IMR-90 (cell line): ENCODE data around the gene ZNF385C. TPM values are rescaled to one million over a fixed set of nuclear protein-coding genes. Genes with fewer than 3 reads are reported as not detected.

Experiments used
- ATAC-seq: fragments of 200-7000 bp; cut with Tn5 transposase; 2 replicates; pipeline ENCODE4 v1.9.1; 2020; ENCODE audit warnings: low read depth, mild to moderate bottlenecking, moderate library complexity
- BruUV-seq: library from RNA; stranded (reverse); fragments of 400-500 nt; replicated peaks from 2 replicates; lab custom pipeline; 2021; lab: Mats Ljungman, UMichigan
- CTCF ChIA-PET: fragments of 300-600 bp; formaldehyde crosslinking; extraction: SDS; loops from one replicate; lab custom pipeline; 2021; ENCODE audit warnings: antibody characterized with exemption; lab: Yijun Ruan, JAX
- POLR2A ChIA-PET: fragments of 300-600 bp; sonication (Branson Sonifier 250); formaldehyde crosslinking; loops from one replicate; lab custom pipeline; 2022; ENCODE audit warnings: antibody characterized with exemption; ENCODE audit not compliant: unreplicated experiment; lab: Charles Lee
- DNase-seq: peaks from one replicate; pipeline ENCODE4 v3.0.0; 2013
- H2AFZ ChIP-seq: replicated peaks from 2 replicates; pipeline ENCODE3; 2013; ENCODE audit warnings: low read length, mild to moderate bottlenecking; ENCODE audit not compliant: poor library complexity
- H2AK5ac ChIP-seq: 2 replicates; pipeline ENCODE4 v1.6.1; 2013; ENCODE audit warnings: low read depth, low read length, inconsistent platforms
- H2AK9ac ChIP-seq: replicated peaks from 2 replicates; pipeline ENCODE3; 2013; ENCODE audit warnings: mild to moderate bottlenecking, low read depth, low read length, moderate library complexity; ENCODE audit not compliant: poor library complexity
- H2BK120ac ChIP-seq: 2 replicates; pipeline ENCODE4 v1.6.1; 2013; ENCODE audit warnings: low read depth, low read length, inconsistent platforms
- H2BK15ac ChIP-seq: 3 replicates; pipeline ENCODE4 v1.6.1; 2013; ENCODE audit warnings: low read depth, low read length, inconsistent platforms
- H2BK20ac ChIP-seq: 2 replicates; pipeline ENCODE4 v1.6.1; 2013; ENCODE audit warnings: low read depth, mild to moderate bottlenecking, inconsistent platforms, low read length, moderate library complexity
- H2BK5ac ChIP-seq: 2 replicates; pipeline ENCODE4 v1.6.1; 2013; ENCODE audit warnings: mild to moderate bottlenecking, low read depth, low read length, inconsistent platforms; ENCODE audit not compliant: poor library complexity, severe bottlenecking
- H3K14ac ChIP-seq: replicated peaks from 2 replicates; pipeline ENCODE4 v1.6.1; 2013; ENCODE audit warnings: low read depth, low read length, inconsistent platforms
- H3K18ac ChIP-seq: 2 replicates; pipeline ENCODE4 v1.6.1; 2013; ENCODE audit warnings: low read depth, low read length, control low read depth
- H3K23ac ChIP-seq: 2 replicates; pipeline ENCODE4 v1.6.1; 2013; ENCODE audit warnings: low read depth, low read length, inconsistent platforms
- H3K27ac ChIP-seq: 2 replicates; pipeline ENCODE4 v1.5.1; 2013; ENCODE audit warnings: mild to moderate bottlenecking, control low read depth, low read length; ENCODE audit not compliant: insufficient read depth
- H3K27me3 ChIP-seq: 2 replicates; pipeline ENCODE4 v1.6.1; 2013; ENCODE audit warnings: low read length; ENCODE audit not compliant: control insufficient read depth, insufficient read depth
- H3K36me3 ChIP-seq: 2 replicates; pipeline ENCODE4 v1.6.1; 2013; ENCODE audit warnings: low read length, mixed read lengths; ENCODE audit not compliant: control insufficient read depth, insufficient read depth
- H3K4ac ChIP-seq: 2 replicates; pipeline ENCODE4 v1.6.1; 2013; ENCODE audit warnings: low read depth, low read length, inconsistent platforms
- H3K4me1 ChIP-seq: 2 replicates; pipeline ENCODE4 v1.6.1; 2013; ENCODE audit warnings: low read length, mixed read lengths; ENCODE audit not compliant: control insufficient read depth, insufficient read depth
- H3K4me2 ChIP-seq: 2 replicates; pipeline ENCODE4 v1.6.1; 2013; ENCODE audit warnings: low read depth, mild to moderate bottlenecking, control low read depth, low read length, moderate library complexity
- H3K4me3 ChIP-seq: 2 replicates; pipeline ENCODE4 v1.5.1; 2013; ENCODE audit warnings: low read depth, mild to moderate bottlenecking, control low read depth, low read length, moderate library complexity; ENCODE audit not compliant: insufficient read depth
- H3K56ac ChIP-seq: 2 replicates; pipeline ENCODE4 v1.6.1; 2013; ENCODE audit warnings: low read length, inconsistent platforms; ENCODE audit not compliant: insufficient read depth; ENCODE audit errors: extremely low read depth
- H3K79me1 ChIP-seq, 2 experiments: 2 replicates each; pipeline ENCODE4 v1.6.1; 2013; ENCODE audit warnings: low read length in 2 of 2, inconsistent platforms in 1 of 2, low read depth in 1 of 2
- H3K9ac ChIP-seq: 2 replicates; pipeline ENCODE4 v1.6.1; 2013; ENCODE audit warnings: low read depth, low read length, control low read depth
- H3K9me1 ChIP-seq: 2 replicates; pipeline ENCODE4 v1.6.1; 2013; ENCODE audit warnings: low read length, inconsistent platforms; ENCODE audit not compliant: insufficient read depth
- H3K9me3 ChIP-seq: 2 replicates; pipeline ENCODE4 v1.6.1; 2013; ENCODE audit warnings: low read length; ENCODE audit not compliant: control insufficient read depth, insufficient read depth
- H4K20me1 ChIP-seq: 2 replicates; pipeline ENCODE4 v1.6.1; 2013; ENCODE audit warnings: low read length, inconsistent platforms; ENCODE audit not compliant: insufficient read depth
- H4K5ac ChIP-seq: 2 replicates; pipeline ENCODE4 v1.6.1; 2013; ENCODE audit warnings: mild to moderate bottlenecking, low read depth, low read length, control low read depth
- H4K8ac ChIP-seq, 2 experiments: 2 replicates each; pipeline ENCODE4 v1.6.1; 2013; ENCODE audit warnings: low read depth in 2 of 2, low read length in 2 of 2, control low read depth in 1 of 2, inconsistent platforms in 1 of 2
- H4K91ac ChIP-seq: 2 replicates; pipeline ENCODE4 v1.6.1; 2013; ENCODE audit warnings: low read depth, low read length, inconsistent platforms; ENCODE audit not compliant: insufficient read depth
- BHLHE40 ChIP-seq: fragments of 150-350 bp; IDR thresholded peaks from 2 replicates; pipeline ENCODE4 v1.6.1; 2016; ENCODE audit warnings: mild to moderate bottlenecking, low read depth, low read length
- WGBS, 2 experiments: methylation state at CpG; one replicate each; pipeline versions ENCODE4 v1.1.5 to v1.1.7; 2013; ENCODE audit warnings: missing lambda C conversion rate in 2 of 2; ENCODE audit not compliant: insufficient read length in 1 of 2; ENCODE audit errors: extremely low coverage in 2 of 2; 5-methylcytosine and 5-hydroxymethylcytosine counted together
- dilution Hi-C: fragments of 300-500 bp; cut with HindIII; formaldehyde crosslinking; loops from one replicate; pipeline ENCODE4 v1.14.3; 2018; ENCODE audit warnings: low sequenced_read_pairs; ENCODE audit not compliant: unreplicated experiment
- in situ Hi-C: fragments of 300-500 bp; cut with MboI; formaldehyde crosslinking; loops from 3 replicates; pipeline ENCODE4 v1.14.3; 2019; ENCODE audit warnings: low sequenced_read_pairs, inconsistent platforms, mixed read lengths
- intact Hi-C: fragments of 100-400 bp; cut with micrococcal nuclease; formaldehyde crosslinking; loops from 2 replicates; pipeline ENCODE4 v1.10.0; 2022
- polyA plus RNA-seq, 3 experiments: library from polyadenylated mRNA; depleted of rRNA; stranded (reverse); fragments of >200 nt; gene quantifications; 2 replicates each; pipeline ENCODE4 v1.2.3, GENCODE V29; 2012; ENCODE audit warnings: low replicate concordance in 1 of 3
- total RNA-seq: library from RNA; depleted of rRNA; stranded (reverse); fragments of >200 nt; gene quantifications from 2 replicates; pipeline ENCODE4 v1.2.3, GENCODE V29; 2012

ZNF385C gene
- total and polyA plus RNA-seq, 2 of the 4 experiments (the other 2 are of a cell fraction): not detected

DNA sequence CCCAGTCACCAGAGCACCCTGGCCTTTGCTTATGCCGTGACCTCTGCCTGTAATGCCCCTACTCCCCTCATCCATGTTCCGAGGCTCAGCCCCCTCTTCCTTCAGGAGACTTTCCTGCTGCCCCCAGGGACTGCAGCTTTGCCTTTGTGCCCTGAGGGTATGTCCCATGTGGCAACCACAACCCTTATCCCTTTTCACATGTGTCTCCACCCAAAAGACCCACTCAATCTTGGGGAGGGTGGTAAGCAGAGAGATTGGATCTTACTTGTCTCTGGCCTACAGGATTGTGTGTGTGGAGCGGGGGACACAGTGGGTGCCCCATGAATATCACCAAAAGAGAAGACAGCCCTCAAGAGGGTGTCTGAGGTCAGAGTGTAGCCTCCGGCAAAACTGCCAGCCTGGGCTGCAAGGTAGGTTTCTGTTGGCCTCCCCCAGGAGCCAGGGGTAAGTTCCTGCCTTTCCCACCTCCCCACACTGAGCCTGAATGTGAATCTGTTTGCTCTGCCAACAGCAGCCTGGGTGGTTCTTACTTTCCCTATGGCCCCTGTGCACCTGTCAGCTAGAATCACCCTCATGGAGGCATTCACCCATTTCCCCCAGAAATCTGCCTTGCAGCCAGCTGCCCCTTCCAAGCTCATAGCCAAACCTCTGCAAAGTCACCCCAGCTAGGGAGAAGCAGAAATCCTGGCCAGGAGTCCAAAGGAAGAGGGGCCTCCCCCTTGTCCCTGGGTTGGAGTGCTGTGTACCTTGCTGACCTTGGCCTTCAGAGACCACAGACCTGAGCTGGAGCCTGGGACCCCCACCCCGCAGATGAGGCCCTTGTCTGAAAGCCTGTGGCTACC, 36.4 kb downstream of the ZNF385C start:
- ATAC-seq (no peak), DNase-seq (no peak)
- H3K79me1 ChIP-seq: no peaks in the 10 kb centered on the region
- H2BK15ac ChIP-seq: no peak overlapping the region
- no peak overlapping the region for H3K4me3 ChIP-seq
- in situ Hi-C loops (no loop called here), dilution Hi-C loops (no loop called here), intact Hi-C loops (no loop called here)
- H3K9me1 ChIP-seq: no peaks in the 10 kb centered on the region
- no peaks in the 10 kb centered on the region for H3K9me3 ChIP-seq
- no peak overlapping the region for H3K18ac ChIP-seq
- no CpG with 5 or more reads among the region's 5 CpGs for WGBS, 2 experiments
- no peak overlapping the region for H4K91ac ChIP-seq
- POLR2A ChIA-PET: no interaction called here
- no peak overlapping the region for H3K4ac ChIP-seq
- H3K9ac ChIP-seq: no peak overlapping the region
- no peak overlapping the region for H3K4me2 ChIP-seq
- H2AK5ac ChIP-seq: no peak overlapping the region
- no peak overlapping the region for H2AK9ac ChIP-seq
- TF ChIP-seq BHLHE40: no peak
- BruUV-seq: no TSS peak
- H3K56ac ChIP-seq: no peak overlapping the region
- H2BK20ac ChIP-seq: no peak overlapping the region
- no peak overlapping the region for H2AFZ ChIP-seq
- no peak overlapping the region for H4K8ac ChIP-seq
- CTCF ChIA-PET: no interaction called here
- no peaks in the 10 kb centered on the region for H3K36me3 ChIP-seq
- H3K4me1 ChIP-seq: no peaks in the 10 kb centered on the region
- peaks cover 48% of the 10 kb centered on the region for H3K27me3 ChIP-seq
- no peak overlapping the region for H3K27ac ChIP-seq
- no peak overlapping the region for H3K23ac ChIP-seq
- H3K14ac ChIP-seq: no peak overlapping the region
- no peak overlapping the region for H2BK120ac ChIP-seq
- H4K5ac ChIP-seq: no peak overlapping the region
- no peaks in the 10 kb centered on the region for H4K20me1 ChIP-seq
- no peak overlapping the region for H2BK5ac ChIP-seq
